Glutamatergic neuron (in vitro differentiated cells): ENCODE results near the gene CABCOCO1. TPM values are rescaled to one million over a fixed set of nuclear protein-coding genes. Genes with fewer than 3 reads are reported as not detected.

ENCODE experiments used
- DNase-seq: peaks from one replicate; pipeline ENCODE4 v3.0.0; 2022
- H3K27ac Mint-ChIP-seq: one replicate; pipeline ENCODE4 v1.8.0; 2020; ENCODE audit warnings: mild to moderate bottlenecking, mixed read lengths, inconsistent platforms; ENCODE audit not compliant: unreplicated experiment
- H3K27me3 Mint-ChIP-seq: one replicate; pipeline ENCODE4 v1.8.0; 2020; ENCODE audit warnings: mild to moderate bottlenecking, moderate library complexity, mixed read lengths, inconsistent platforms; ENCODE audit not compliant: unreplicated experiment
- H3K36me3 Mint-ChIP-seq: one replicate; pipeline ENCODE4 v1.8.0; 2020; ENCODE audit warnings: mild to moderate bottlenecking, mixed read lengths, inconsistent platforms; ENCODE audit not compliant: unreplicated experiment
- H3K4me1 Mint-ChIP-seq: one replicate; pipeline ENCODE4 v1.8.0; 2020; ENCODE audit warnings: mild to moderate bottlenecking, low read depth, mixed read lengths, inconsistent platforms; ENCODE audit not compliant: unreplicated experiment
- H3K4me3 Mint-ChIP-seq: one replicate; pipeline ENCODE4 v1.8.0; 2020; ENCODE audit warnings: mild to moderate bottlenecking, mixed read lengths, inconsistent platforms; ENCODE audit not compliant: unreplicated experiment
- H3K9me3 Mint-ChIP-seq: one replicate; pipeline ENCODE4 v1.8.0; 2020; ENCODE audit warnings: mild to moderate bottlenecking, moderate library complexity, mixed read lengths, inconsistent platforms; ENCODE audit not compliant: unreplicated experiment
- CTCF ChIP-seq: fragments of 200-600 bp; sonication (generic); IDR thresholded peaks from one replicate; pipeline ENCODE4 v1.5.0; 2021; ENCODE audit not compliant: partially characterized antibody, unreplicated experiment
- total RNA-seq: library from RNA; stranded (reverse); fragmentation: NEBNext Ultra II Directional; extraction: Animal tissue kit (Norgen Biotek cat#: 25700); gene quantifications from one replicate; pipeline ENCODE4 v1.2.1, GENCODE V29; 2021; ENCODE audit not compliant: unreplicated experiment

CABCOCO1 gene
- total RNA-seq, 1 donor from 2014 or later: not detected

DNA sequence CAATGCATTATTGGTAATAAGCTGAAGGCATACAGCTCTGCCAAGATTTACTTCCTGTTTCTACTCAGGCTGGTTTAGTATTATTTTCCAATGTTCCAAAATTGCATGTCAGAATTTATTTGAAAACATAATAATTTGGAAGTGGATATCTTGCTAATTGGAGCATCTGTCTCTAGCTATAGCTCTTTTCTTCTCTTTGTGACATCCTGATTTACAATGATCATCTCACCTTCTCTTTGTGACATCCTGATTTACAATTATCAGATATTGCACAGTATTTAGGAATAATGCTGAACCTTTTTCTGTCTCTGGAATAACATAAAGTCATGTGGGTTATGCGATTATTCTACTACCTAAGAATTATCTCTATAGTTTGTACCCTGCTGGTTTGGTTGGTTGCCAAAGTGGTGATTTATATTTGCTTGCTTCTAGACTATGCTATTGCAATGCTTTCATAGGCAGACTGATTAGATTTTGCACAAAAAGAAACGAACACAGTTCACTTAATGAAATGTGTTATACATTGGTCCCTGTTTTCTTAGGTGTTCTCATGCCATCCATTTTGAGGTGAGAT is 44.3 kb upstream of the CABCOCO1 start:
- H3K9me3 Mint-ChIP-seq: no peaks in the 10 kb centered on the region

GRCh38 chr10:61620506-61620905 is 42.2 kb upstream of the CABCOCO1 start:
- no peak for DNase-seq
- H3K27ac Mint-ChIP-seq: no peak overlapping the region
- peaks cover 10% of the 10 kb centered on the region for H3K4me1 Mint-ChIP-seq
- no peaks in the 10 kb centered on the region for H3K27me3 Mint-ChIP-seq
- H3K36me3 Mint-ChIP-seq: no peaks in the 10 kb centered on the region
- TF ChIP-seq CTCF: no peak
- no peak overlapping the region for H3K4me3 Mint-ChIP-seq
- H3K9me3 Mint-ChIP-seq: no peaks in the 10 kb centered on the region

More for the DNA sequence above, 44.3 kb upstream of the CABCOCO1 start:
- DNase-seq: no peak
- Mint-ChIP-seq H3K36me3 (no peaks in the 10 kb centered on the region), H3K27ac (no peak overlapping the region), H3K27me3 (no peaks in the 10 kb centered on the region), H3K4me1 (peaks cover 8% of the 10 kb centered on the region), H3K4me3 (no peak overlapping the region)
- no peak for TF ChIP-seq CTCF

DNA sequence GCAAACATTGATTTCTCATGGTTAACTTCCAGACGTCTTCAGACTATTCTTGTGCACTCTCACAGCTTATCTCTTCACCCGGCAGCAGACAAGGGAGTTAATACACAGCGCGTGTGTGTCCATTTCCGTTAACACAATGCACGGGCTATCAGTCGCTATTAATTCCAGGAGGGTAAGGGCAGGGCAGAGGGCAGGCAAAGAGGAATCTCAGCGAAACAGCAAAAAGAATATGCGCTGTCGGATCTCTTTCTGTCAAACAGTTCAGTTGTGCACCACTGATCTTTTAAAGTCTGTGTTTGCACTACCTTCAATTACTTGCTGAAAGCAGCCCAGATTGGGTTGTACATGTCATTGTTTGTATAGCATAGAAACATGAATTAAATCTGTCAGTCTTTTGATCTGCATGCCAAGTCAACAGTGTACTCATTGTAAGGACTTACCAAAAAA is 41.1 kb upstream of the CABCOCO1 start:
- Mint-ChIP-seq H3K9me3 (no peaks in the 10 kb centered on the region), H3K4me1 (peaks cover 10% of the 10 kb centered on the region), H3K36me3 (no peaks in the 10 kb centered on the region), H3K27me3 (no peaks in the 10 kb centered on the region), H3K27ac (no peak overlapping the region), H3K4me3 (no peak overlapping the region)
- TF ChIP-seq CTCF: no peak
- no peak for DNase-seq

GRCh38 chr10:61623161-61623560 is 39.6 kb upstream of the CABCOCO1 start:
- Mint-ChIP-seq H3K27ac (peak overlapping the region; percentile 52), H3K27me3 (no peaks in the 10 kb centered on the region), H3K4me1 (peaks cover 10% of the 10 kb centered on the region), H3K9me3 (no peaks in the 10 kb centered on the region), H3K36me3 (no peaks in the 10 kb centered on the region), H3K4me3 (no peak overlapping the region)
- TF ChIP-seq CTCF: no peak
- DNase-seq: no peak

DNA sequence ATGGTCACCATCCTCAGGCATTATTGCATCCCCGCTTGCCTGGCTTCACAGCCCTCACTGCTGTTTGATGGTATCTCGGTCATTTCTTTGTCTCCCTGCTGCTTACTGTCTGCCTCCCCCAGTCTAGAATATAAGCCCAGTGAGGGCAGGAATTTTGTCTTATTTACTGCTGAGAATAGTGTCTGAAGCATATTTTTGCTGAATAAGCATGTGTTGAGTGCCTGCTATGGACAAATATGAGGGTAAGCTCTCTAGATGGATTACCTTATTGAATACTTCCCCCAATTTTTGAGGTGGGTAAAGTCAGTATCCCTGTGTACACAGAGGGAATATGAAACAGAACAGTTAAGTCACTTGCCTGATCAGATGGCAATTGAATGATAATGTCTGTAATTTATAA is 36.5 kb upstream of the CABCOCO1 start:
- Mint-ChIP-seq H3K4me3 (no peak overlapping the region), H3K36me3 (no peaks in the 10 kb centered on the region), H3K9me3 (no peaks in the 10 kb centered on the region), H3K27ac (no peak overlapping the region), H3K27me3 (no peaks in the 10 kb centered on the region), H3K4me1 (peaks cover 10% of the 10 kb centered on the region)
- TF ChIP-seq CTCF: no peak
- no peak for DNase-seq
